Muscle layer of colon (tissue), 2 donors: ENCODE data around the gene LSAMP.

ENCODE experiments used
- H3K27ac ChIP-seq: one replicate; pipeline ENCODE4 v1.7.0; 2013; ENCODE audit warnings: low read depth, mild to moderate bottlenecking, low read length, moderate library complexity
- H3K27me3 ChIP-seq, 2 donors: one replicate each; pipeline ENCODE4 v1.7.0; 2013; ENCODE audit warnings: low read length in 2 of 2, mild to moderate bottlenecking in 2 of 2; ENCODE audit not compliant: insufficient read depth in 2 of 2, control insufficient read depth in 1 of 2
- H3K36me3 ChIP-seq: one replicate; pipeline ENCODE4 v1.7.0; 2013; ENCODE audit warnings: mild to moderate bottlenecking, low read length; ENCODE audit not compliant: insufficient read depth
- H3K4me1 ChIP-seq: one replicate; pipeline ENCODE4 v1.7.0; 2013; ENCODE audit warnings: mild to moderate bottlenecking, low read length; ENCODE audit not compliant: insufficient read depth
- H3K4me3 ChIP-seq, 2 donors: one replicate each; pipeline ENCODE4 v1.7.0; 2013; ENCODE audit warnings: low read length in 2 of 2, low read depth in 1 of 2, mild to moderate bottlenecking in 1 of 2, moderate library complexity in 1 of 2
- H3K9ac ChIP-seq: one replicate; pipeline ENCODE4 v1.7.0; 2013; ENCODE audit warnings: low read length
- H3K9me3 ChIP-seq: one replicate; pipeline ENCODE4 v1.7.0; 2013; ENCODE audit warnings: mild to moderate bottlenecking, low read length
- donor health status: abdominal sarcoma.
- donor health status: Adenocarcinoma of cecum.

Gene LSAMP

GRCh38 chr3:116190095-116190494 lies 255.2 kb downstream of the LSAMP start:
- H3K36me3 ChIP-seq = no peaks in the 10 kb centered on the region
- no peaks in the 10 kb centered on the region for H3K9me3 ChIP-seq
- no peaks in the 10 kb centered on the region for H3K4me1 ChIP-seq
- H3K27me3 ChIP-seq = no peaks in the 10 kb centered on the region
- no peak overlapping the region for H3K9ac ChIP-seq
- no peak overlapping the region for H3K4me3 ChIP-seq
- no peak overlapping the region for H3K27ac ChIP-seq

- H3K9me3 ChIP-seq = no peaks in the 10 kb centered on the region
- no peaks in the 10 kb centered on the region for H3K4me1 ChIP-seq
- no peak overlapping the region for H3K4me3 ChIP-seq
- no peak overlapping the region for H3K9ac ChIP-seq
- H3K27me3 ChIP-seq = no peaks in the 10 kb centered on the region
- no peaks in the 10 kb centered on the region for H3K36me3 ChIP-seq
- H3K27ac ChIP-seq = no peak overlapping the region
Measured at GRCh38 chr3:116188231-116188785, 257.0 kb downstream of the LSAMP start.

- no peak overlapping the region for H3K4me3 ChIP-seq
- H3K9me3 ChIP-seq = no peaks in the 10 kb centered on the region
- no peaks in the 10 kb centered on the region for H3K27me3 ChIP-seq
- H3K36me3 ChIP-seq = no peaks in the 10 kb centered on the region
- no peak overlapping the region for H3K27ac ChIP-seq
- no peak overlapping the region for H3K9ac ChIP-seq
- no peaks in the 10 kb centered on the region for H3K4me1 ChIP-seq
Measured at GRCh38 chr3:116186049-116186448, 259.2 kb downstream of the LSAMP start.

- Histone ChIP-seq H3K27ac (no peak overlapping the region), H3K36me3 (no peaks in the 10 kb centered on the region), H3K9ac (no peak overlapping the region), H3K27me3 (no peaks in the 10 kb centered on the region), H3K9me3 (no peaks in the 10 kb centered on the region), H3K4me3 (no peak overlapping the region), H3K4me1 (peaks cover 10% of the 10 kb centered on the region)
Measured at GRCh38 chr3:116181159-116181558, 264.1 kb downstream of the LSAMP start.

- Histone ChIP-seq H3K4me3 (no peak overlapping the region), H3K36me3 (no peaks in the 10 kb centered on the region)
Measured at GRCh38 chr3:116179091-116179490, 266.2 kb downstream of the LSAMP start.

GRCh38 chr3:116176974-116177555 lies 268.2 kb downstream of the LSAMP start:
- Histone ChIP-seq H3K36me3 (no peaks in the 10 kb centered on the region), H3K27ac (no peak overlapping the region), H3K9ac (no peak overlapping the region), H3K4me3 (no peak overlapping the region), H3K27me3 (no peaks in the 10 kb centered on the region), H3K9me3 (no peaks in the 10 kb centered on the region), H3K4me1 (peaks cover 10% of the 10 kb centered on the region)

More at GRCh38 chr3:116179091-116179490, 266.2 kb downstream of the LSAMP start:
- Histone ChIP-seq H3K27ac (no peak overlapping the region), H3K4me1 (peaks cover 10% of the 10 kb centered on the region), H3K9ac (no peak overlapping the region), H3K9me3 (no peaks in the 10 kb centered on the region), H3K27me3 (no peaks in the 10 kb centered on the region)

- no peak overlapping the region for H3K4me3 ChIP-seq
- no peak overlapping the region for H3K9ac ChIP-seq
- H3K27ac ChIP-seq = no peak overlapping the region
- peaks cover 6% of the 10 kb centered on the region for H3K4me1 ChIP-seq
- H3K36me3 ChIP-seq = no peaks in the 10 kb centered on the region
- no peaks in the 10 kb centered on the region for H3K9me3 ChIP-seq
- H3K27me3 ChIP-seq = no peaks in the 10 kb centered on the region
Measured at GRCh38 chr3:116166121-116166520, 279.2 kb downstream of the LSAMP start.

- no peaks in the 10 kb centered on the region for H3K27me3 ChIP-seq
- no peaks in the 10 kb centered on the region for H3K36me3 ChIP-seq
- H3K4me1 ChIP-seq = peaks cover 1% of the 10 kb centered on the region
- no peak overlapping the region for H3K27ac ChIP-seq
- no peaks in the 10 kb centered on the region for H3K9me3 ChIP-seq
- H3K9ac ChIP-seq = no peak overlapping the region
- no peak overlapping the region for H3K4me3 ChIP-seq
Measured at GRCh38 chr3:116165641-116166040, 279.6 kb downstream of the LSAMP start.

- Histone ChIP-seq H3K4me3 (no peak overlapping the region), H3K4me1 (no peaks in the 10 kb centered on the region), H3K9ac (no peak overlapping the region), H3K27ac (no peak overlapping the region), H3K9me3 (no peaks in the 10 kb centered on the region), H3K27me3 (no peaks in the 10 kb centered on the region), H3K36me3 (no peaks in the 10 kb centered on the region)
Measured at GRCh38 chr3:116165135-116165534, 280.2 kb downstream of the LSAMP start.

- H3K27ac ChIP-seq = no peak overlapping the region
- no peaks in the 10 kb centered on the region for H3K27me3 ChIP-seq
- no peaks in the 10 kb centered on the region for H3K36me3 ChIP-seq
- H3K4me3 ChIP-seq = no peak overlapping the region
- H3K9ac ChIP-seq = no peak overlapping the region
- no peaks in the 10 kb centered on the region for H3K4me1 ChIP-seq
- no peaks in the 10 kb centered on the region for H3K9me3 ChIP-seq
Measured at GRCh38 chr3:116164039-116164438, 281.2 kb downstream of the LSAMP start.

- H3K9me3 ChIP-seq = no peaks in the 10 kb centered on the region
- no peaks in the 10 kb centered on the region for H3K36me3 ChIP-seq
- no peak overlapping the region for H3K27ac ChIP-seq
- H3K4me1 ChIP-seq = no peaks in the 10 kb centered on the region
- no peak overlapping the region for H3K4me3 ChIP-seq
- H3K9ac ChIP-seq = no peak overlapping the region
- H3K27me3 ChIP-seq = no peaks in the 10 kb centered on the region
Measured at GRCh38 chr3:116161575-116162525, 283.4 kb downstream of the LSAMP start.
